HG03095 (cell line): ENCODE results near the gene TSKS.

Experiments
- ATAC-seq: cut with Tn5 transposase; IDR thresholded peaks from one replicate; pipeline ENCODE4 v1.9.1; 2021; ENCODE audit warnings: moderate library complexity; ENCODE audit not compliant: unreplicated experiment

The TSKS gene, protein sequence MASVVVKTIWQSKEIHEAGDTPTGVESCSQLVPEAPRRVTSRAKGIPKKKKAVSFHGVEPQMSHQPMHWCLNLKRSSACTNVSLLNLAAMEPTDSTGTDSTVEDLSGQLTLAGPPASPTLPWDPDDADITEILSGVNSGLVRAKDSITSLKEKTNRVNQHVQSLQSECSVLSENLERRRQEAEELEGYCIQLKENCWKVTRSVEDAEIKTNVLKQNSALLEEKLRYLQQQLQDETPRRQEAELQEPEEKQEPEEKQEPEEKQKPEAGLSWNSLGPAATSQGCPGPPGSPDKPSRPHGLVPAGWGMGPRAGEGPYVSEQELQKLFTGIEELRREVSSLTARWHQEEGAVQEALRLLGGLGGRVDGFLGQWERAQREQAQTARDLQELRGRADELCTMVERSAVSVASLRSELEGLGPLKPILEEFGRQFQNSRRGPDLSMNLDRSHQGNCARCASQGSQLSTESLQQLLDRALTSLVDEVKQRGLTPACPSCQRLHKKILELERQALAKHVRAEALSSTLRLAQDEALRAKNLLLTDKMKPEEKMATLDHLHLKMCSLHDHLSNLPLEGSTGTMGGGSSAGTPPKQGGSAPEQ

DNA sequence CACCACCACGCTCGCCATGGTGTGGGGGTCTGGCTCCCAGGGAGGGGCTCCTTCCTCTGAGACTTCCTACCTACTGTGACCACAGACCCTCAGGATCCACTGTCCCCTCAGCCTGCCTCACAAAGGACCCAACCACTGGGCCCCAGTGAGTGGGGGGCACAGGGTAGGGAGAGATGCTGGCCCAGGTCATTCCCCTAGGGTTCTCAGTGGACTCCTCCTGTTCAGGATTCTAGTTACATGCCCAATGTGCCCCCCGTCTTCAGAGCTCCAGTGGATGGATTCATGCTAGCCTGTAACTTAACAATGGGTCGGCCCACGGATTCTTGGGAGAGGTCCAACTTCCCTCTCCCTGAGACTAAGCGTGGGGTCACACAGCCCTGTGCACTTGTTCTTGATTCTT is at the start of gene TSKS:
Gene TSKS, minus strand, starts transcription at position 77 of the 400 bp plus-strand sequence. Its CDS starts 59 bp downstream, at position 18.
- ATAC-seq = no peak

DNA sequence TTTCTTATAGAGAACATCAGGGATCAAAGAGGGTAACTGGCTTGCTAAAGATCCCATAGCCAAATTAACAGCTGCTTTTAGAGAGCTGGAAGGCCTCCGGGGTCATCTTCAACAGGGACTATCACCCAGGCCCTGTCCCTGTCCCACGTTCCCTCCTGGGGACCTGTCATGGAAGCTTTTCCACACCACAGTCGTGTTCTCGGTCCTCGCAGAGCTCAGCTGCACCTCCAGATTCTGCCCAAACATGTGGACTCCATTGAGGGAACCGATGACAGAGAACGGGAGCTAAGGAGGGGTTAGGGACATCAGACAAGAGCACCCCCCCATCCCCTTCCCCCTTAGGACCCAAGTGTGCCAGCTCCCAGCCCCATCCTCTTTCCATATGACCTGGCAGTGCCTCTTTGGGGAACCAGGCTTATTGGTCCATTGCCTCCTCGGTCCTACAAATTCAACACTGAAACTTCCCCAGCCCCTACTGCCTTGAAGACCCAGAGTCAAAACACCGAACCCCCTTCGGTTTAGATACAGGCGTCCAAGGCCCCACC is 49.4 kb upstream of the TSKS start:
- ATAC-seq = no peak

DNA sequence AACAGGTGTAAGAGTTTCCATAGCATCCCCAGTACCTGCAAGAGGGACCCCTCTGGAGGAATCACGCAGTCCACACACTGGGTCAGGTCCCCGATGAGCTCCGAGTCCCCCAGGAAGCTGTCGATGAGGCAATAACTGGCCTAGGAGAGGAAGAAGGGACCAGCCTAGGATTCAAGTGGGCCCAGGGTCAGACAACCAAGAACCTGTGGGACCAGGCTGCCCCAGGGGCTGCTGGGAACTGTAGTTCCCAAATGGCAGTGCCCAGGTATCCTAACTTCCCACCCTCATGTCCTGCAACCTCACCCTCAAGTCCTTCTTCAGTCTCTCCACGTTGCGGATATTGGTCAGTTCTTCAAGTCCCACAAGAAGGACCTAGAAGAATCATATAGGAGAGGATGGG is 48.2 kb upstream of the TSKS start:
- ATAC-seq = no peak

DNA sequence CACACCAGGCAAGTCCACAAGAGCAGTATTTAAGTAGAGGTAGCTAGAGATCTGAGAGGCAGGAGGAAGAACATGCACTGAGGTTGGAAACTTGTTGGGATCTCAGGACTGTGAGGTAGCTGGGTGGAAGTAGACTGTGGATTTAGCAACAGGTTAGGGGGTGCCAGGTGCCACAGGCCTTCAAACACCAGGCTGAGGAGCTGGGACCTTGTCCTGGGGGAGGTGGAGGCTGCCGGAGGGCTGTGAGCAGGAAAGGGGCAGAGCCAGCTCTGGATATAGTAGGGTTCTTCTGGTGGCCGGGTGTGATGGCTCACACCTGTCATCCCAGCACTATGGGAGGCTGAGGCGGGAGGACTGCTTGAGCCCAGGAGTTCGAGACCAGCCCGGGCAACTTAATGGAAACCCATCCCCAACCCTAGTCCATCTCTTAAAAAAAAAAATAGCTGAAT is 46.9 kb upstream of the TSKS start:
- no peak for ATAC-seq

DNA sequence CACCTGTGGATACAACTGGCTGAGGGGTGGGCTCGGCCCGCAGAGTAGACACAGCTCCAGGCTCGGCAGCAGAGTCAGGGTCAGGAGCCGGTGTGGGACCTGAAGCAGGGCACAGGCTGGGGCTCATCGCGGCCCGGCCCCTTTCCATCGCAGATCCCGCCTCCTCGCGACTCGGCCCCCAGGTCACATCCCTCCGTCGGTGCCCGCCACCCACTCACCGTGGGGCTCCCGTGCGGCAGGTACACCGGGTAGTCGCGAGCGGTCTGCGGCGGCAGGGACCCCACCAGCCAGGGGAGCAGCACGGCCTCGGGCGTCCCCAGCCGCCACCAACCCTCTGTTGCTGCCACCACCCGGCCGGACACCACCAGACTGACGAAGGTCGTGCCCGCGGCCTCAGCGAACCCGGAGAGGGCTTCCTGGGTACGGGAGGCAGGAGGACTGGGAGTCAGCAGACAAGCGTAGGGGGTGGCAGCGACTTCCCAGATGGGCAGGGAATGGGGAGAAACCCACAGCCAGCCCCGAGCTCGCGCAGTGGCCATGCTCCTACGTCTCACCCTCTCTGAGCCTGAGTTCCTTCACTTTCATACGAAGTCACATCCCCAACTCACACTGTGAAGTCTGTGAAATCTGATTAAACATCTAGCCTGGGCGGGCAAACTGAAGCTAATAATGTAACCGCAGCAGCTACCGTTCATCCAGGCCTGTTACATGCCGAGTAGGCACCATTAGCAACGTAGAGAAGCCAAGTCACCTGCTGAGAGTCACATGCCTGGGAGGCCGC is 46.2 kb upstream of the TSKS start:
- ATAC-seq = no peak

DNA sequence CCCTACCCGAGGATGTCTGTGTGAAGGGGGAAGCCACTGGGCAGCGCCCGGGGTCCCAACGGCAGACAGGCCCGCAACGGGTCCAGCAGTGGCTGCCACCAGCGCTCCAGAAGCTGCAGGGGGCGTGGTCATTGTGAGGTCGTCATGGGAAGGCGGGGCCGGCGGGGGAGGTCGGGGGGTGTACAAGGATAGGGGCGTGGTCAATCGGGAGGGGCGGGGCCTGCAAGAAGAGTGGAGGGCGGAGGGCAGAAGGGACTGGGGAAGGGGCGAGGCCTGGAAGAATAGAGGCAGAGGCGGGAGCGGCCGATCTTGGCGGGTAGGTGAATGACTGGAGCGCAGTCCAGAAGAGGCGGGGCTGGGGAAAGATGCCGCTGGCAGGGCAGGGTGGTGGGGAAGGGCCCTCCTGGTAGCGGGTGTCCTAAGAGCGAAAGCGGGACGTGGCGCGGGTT is 45.6 kb upstream of the TSKS start:
- no peak for ATAC-seq

DNA sequence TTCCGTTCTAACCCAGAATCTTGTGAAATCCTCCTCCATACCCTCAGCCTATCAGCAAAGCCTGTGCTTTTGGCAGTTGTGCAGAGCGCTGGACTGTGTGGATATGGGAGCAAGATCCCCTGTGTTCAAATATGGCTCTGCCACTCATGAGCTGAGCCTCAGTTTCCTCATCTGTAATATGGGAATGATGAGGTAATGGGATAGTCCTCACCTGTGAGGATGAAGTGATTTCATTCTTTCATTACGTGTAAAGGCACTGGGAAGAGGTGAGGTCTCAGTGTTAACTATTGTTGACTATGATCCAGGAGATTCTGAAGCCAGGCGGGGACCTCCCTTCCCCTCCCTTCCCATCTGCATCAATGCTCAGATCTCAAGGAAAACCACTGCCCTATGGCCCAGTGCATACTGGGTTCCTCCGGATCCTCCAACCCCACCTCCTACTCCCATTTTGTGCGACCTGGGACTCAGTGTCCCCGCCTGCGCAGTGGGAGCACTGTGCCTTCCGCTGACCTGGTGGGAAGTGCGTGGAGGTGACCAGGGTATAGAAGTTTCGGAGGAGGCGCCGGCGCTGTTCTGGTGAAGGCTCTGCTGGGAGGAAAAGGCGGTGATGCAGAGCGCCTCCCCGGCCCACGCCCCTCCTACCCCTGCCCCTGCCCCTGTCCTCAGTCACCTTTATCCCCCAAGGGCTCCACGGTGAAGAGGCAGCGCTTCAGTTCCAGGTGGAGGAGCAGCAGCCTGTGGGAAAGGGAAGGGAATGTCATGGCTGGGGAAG is 45.0 kb upstream of the TSKS start:
- no peak for ATAC-seq

DNA sequence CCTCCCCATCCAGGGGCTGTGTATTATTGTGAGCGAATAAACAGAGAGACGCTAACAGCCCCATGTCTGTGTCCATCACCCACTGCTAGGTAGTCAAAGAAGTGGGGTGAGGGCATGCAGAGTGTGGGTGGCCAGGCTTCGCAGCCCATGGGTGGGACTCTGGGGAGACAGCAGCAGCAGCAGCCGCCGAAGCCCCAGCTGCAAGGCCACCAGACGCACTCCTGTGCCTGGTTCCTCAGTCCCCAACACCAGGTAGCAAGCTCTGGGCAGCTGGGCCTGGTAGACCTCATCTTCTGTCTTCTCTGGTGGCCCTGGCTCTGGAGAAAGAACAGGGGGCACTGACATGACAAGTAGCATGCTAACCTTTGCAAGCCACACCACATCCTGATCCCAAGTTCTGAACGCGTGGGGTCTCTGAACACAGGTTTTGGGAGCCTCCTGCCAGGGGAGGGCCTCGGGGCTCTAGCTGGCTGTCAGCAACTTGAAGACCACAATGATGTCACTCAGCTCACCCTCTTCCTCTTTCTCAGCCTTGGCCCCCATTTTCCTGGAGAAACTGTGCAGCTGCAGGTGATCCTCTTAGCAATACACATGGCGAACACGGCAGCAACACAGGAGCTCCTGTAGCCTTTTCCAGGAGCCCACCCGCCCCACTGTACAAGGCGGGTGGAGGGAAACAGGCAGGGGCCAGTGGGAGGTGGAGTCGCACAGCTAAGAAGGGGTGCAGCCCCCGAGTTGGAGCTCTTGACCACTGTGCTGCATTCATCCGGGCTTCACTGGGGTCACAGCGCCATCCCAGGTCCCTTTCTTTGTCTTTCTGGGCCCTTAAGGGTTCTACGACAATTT is 44.2 kb upstream of the TSKS start:
- ATAC-seq = no peak

DNA sequence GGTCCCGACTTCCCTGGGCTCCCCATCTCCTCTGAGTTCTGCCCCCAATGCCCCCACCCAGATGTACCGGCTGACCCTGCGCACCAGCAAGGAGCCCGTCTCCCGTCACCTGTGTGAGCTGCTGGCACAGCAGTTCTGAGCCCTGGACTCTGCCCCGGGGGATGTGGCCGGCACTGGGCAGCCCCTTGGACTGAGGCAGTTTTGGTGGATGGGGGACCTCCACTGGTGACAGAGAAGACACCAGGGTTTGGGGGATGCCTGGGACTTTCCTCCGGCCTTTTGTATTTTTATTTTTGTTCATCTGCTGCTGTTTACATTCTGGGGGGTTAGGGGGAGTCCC is 43.5 kb upstream of the TSKS start:
- ATAC-seq = no peak

DNA sequence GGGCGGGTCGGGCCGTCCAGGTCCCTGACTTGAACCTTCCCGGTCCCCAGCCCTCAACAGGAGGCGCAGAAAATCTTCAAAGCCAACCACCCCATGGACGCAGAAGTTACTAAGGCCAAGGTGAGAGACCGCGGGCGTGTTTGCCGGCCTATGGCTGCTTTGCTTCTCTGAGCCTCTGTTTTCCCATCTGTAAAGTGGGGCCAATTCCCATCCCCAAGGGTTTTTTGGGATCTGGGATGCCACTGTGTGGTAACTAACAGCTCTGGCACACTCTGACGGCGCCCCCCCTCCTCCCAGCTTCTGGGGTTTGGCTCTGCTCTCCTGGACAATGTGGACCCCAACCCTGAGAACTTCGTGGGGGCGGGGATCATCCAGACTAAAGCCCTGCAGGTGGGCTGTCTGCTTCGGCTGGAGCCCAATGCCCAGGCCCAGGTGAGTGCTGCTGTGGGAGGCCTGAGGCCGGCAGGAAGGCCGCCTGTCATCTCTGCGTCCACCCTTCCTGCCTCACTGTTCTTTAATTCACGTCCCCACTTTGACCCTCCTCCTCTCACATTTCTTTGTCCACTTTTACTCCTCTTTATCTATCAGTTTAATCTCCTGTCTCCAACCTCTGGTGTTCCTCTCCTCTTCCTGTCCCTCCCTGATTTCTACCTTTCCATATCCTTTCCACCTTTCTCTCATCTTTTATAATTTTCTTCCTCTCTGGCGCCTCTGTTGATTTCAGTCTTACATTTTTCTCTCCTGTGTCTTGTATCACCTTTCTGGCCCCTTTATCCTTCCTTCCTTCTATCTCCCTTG is 42.9 kb upstream of the TSKS start:
- no peak for ATAC-seq

DNA sequence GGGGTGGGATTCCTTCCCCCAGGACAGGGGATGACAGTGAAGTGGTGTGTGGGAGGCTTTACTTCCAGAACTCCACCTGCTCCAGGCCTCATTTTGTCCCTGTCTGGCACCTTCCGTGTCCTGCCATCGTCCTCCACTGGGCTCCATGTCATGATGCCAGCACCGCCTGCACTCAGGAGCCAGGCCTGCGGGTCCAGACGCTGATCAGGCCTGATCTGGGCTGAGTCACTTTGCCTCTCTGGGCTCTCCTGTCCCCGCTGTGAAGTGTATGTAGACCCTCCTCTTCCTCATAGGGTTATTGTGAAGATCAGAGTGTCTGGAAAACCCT is 40.4 kb upstream of the TSKS start:
- no peak for ATAC-seq

DNA sequence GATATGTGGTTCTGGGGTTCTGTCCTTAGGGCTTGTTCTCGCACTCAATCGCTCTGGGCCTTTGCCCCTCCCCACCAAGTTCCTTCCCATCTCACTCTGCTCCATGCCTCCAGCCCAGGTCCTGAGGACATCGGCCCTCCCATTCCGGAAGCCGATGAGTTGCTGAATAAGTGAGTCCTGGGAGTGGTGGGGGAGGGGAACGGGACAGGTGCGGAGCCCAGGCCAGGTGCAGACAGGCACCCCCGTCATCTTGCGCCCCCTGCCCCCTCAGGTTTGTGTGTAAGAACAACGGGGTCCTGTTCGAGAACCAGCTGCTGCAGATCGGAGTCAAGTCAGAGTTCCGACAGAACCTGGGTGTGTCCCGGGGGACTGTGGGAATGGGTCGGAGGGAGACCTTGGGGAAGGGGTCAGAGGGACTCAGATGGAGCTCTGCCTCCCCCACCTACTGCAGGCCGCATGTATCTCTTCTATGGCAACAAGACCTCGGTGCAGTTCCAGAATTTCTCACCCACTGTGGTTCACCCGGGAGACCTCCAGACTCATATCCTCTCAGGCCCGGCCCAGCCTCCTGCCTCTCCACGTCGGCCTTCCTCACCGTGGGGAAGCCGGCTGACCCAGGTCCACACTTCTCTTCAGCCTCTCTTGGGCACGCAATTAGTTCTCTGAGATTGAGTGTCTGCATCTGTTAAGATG is 39.9 kb upstream of the TSKS start:
- no peak for ATAC-seq

DNA sequence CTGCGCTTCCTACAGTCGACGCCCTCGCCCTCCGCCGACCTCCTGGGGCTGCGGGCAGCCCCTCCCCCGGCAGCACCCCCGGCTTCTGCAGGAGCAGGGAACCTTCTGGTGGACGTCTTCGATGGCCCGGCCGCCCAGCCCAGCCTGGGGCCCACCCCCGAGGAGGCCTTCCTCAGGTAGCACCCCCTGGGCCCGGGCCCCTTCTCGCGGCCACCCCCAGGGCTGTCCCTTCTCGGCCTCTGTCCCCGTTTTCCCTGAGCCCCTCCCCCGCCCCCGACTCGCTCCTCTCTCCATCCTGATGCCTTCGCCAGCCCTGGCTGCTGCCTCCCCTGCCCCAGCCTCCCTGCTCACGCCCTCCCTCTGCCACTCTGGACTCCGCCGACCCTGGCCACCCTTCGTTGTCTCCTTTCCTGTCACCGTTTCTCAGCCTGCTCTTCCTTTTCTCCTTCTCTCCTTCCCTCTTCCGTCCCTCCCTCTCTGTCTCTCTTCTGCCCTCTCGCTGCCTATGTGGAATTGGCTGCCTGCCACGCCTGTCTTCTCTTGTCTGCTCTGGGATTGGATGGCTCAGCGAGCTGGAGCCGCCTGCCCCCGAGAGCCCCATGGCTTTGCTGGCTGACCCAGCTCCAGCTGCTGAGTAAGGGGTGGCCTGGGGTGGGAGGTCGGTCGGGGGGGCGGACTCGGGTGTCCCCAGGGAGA is 39.0 kb upstream of the TSKS start:
- ATAC-seq = no peak

DNA sequence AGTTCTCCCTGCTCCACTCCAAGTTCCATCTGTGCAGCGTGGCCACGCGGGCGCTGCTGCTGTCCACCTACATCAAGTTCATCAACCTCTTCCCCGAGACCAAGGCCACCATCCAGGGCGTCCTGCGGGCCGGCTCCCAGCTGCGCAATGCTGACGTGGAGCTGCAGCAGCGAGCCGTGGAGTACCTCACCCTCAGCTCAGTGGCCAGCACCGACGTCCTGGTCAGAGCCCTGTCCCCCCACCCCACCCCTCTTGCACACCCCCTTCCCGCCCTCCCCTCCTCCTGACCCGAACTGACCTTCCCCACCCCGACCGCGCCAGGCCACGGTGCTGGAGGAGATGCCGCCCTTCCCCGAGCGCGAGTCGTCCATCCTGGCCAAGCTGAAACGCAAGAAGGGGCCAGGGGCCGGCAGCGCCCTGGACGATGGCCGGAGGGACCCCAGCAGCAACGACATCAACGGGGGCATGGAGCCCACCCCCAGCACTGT is 38.3 kb upstream of the TSKS start:
- no peak for ATAC-seq

DNA sequence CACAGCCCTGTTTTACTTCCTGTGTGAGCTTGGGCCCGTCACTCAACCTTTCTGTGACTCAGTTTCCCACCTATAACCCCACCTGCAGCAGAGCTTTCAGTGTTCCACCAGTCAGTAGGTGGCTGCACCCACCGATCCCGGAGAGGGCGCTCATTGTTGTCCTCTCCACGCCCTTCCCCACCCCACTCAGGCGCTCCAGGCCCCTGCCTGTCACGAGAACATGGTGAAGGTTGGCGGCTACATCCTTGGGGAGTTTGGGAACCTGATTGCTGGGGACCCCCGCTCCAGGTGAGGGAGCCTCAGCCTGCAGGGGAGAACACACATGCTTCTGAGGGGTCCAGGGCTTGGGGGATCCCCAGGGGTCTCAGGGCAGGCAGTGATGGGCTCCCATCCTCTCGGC is 37.7 kb upstream of the TSKS start:
- ATAC-seq = no peak

DNA sequence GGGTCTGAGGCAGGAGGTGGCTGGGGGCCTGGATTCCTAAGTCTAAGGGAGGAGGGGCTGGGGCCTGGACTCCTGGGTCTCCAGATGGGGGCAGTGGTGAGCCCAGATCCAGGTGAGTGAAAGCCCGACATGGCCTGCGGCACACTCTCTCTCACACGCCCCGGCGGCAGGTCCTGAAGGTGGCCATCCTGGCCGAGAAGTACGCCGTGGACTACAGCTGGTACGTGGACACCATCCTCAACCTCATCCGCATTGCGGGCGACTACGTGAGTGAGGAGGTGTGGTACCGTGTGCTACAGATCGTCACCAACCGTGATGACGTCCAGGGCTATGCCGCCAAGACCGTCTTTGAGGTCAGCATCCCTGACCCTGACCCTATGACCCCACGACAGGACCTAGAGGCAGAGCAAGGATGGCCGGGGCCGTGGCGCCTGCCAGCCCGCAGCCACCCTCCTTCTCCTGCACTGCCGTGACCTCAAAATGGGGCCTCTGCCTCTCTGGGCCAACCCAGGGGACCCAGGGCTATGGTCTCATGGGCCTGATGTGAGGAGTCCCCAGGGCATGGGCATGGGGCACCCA is 36.8 kb upstream of the TSKS start:
- ATAC-seq = no peak

DNA sequence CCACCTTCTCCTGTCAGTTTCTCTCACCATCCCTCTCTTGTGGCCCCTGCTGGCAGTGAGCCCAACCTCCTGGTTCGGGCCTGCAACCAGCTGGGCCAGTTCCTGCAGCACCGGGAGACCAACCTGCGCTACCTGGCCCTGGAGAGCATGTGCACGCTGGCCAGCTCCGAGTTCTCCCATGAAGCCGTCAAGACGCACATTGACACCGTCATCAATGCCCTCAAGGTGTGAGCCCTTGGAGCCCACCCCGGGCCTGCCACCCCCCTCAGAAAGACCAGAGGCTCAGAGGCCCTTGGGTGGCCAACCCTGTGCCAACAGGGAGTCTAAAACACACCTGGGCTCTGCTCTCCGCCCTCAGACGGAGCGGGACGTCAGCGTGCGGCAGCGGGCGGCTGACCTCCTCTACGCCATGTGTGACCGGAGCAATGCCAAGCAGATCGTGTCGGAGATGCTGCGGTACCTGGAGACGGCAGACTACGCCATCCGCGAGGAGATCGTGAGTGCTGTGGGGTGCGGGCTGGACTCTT is 36.2 kb upstream of the TSKS start:
- no peak for ATAC-seq
